ENCODE results near the gene SLC9A9. TPM values are rescaled to one million over a fixed set of nuclear protein-coding genes. Genes with fewer than 3 reads are reported as not detected.

Gene SLC9A9
- polyA plus RNA-seq, 1 experiment, result 13.4 TPM

GRCh38 chr3:143653493-143653892 is 194.8 kb downstream of the SLC9A9 start:
- no peaks in the 10 kb centered on the region for H3K27me3 ChIP-seq (ENCODE audit: control insufficient read depth, insufficient read depth, low read length)
- TF ChIP-seq CTCF (IDR thresholded peaks at IDR 0.05; ENCODE audit: low read depth, low read length), result no peak
- no peak for DNase-seq (ENCODE audit: low read depth, low spot score)
- no peak overlapping the region for H3K4me3 ChIP-seq (ENCODE audit: low read depth, low read length)
- H3K27ac ChIP-seq (ENCODE audit: low read depth, low read length), result no peak overlapping the region
- POLR2A ChIA-PET, result no interaction called here
- no peaks in the 10 kb centered on the region for H3K9me3 ChIP-seq (ENCODE audit: control insufficient read depth, insufficient read depth, low read length)
- CTCF ChIA-PET, result no interaction called here

- TF ChIP-seq CTCF (IDR thresholded peaks at IDR 0.05; ENCODE audit: low read depth, low read length), result no peak
- H3K27ac ChIP-seq (ENCODE audit: low read depth, low read length), result no peak overlapping the region
- H3K9me3 ChIP-seq (ENCODE audit: control insufficient read depth, insufficient read depth, low read length), result no peaks in the 10 kb centered on the region
- ChIA-PET POLR2A (no interaction called here), CTCF (interaction anchor here (1.8 kb wide), 1 partner anchor 22 kb away, joined by 5 read pairs; no protein-coding TSS in a partner anchor)
- DNase-seq (ENCODE audit: low read depth, low spot score), result no peak
- H3K27me3 ChIP-seq (ENCODE audit: control insufficient read depth, insufficient read depth, low read length), result no peaks in the 10 kb centered on the region
- no peak overlapping the region for H3K4me3 ChIP-seq (ENCODE audit: low read depth, low read length)
Measured at GRCh38 chr3:143652118-143652517, 196.2 kb downstream of the SLC9A9 start.

- no peaks in the 10 kb centered on the region for H3K27me3 ChIP-seq (ENCODE audit: control insufficient read depth, insufficient read depth, low read length)
- no peak for DNase-seq (ENCODE audit: low read depth, low spot score)
- CTCF ChIA-PET, result interaction anchor here (1.8 kb wide), 1 partner anchor 24 kb away, joined by 5 read pairs; no protein-coding TSS in a partner anchor
Measured at GRCh38 chr3:143650827-143651226, 197.4 kb downstream of the SLC9A9 start.

GRCh38 chr3:143650120-143650519 is 198.1 kb downstream of the SLC9A9 start:
- TF ChIP-seq CTCF (IDR thresholded peaks at IDR 0.05; ENCODE audit: low read depth, low read length), result no peak
- Histone ChIP-seq H3K4me3 (ENCODE audit: low read depth, low read length) (no peak overlapping the region), H3K27me3 (ENCODE audit: control insufficient read depth, insufficient read depth, low read length) (no peaks in the 10 kb centered on the region), H3K27ac (ENCODE audit: low read depth, low read length) (no peak overlapping the region), H3K9me3 (ENCODE audit: control insufficient read depth, insufficient read depth, low read length) (no peaks in the 10 kb centered on the region)
- DNase-seq (ENCODE audit: low read depth, low spot score), result no peak
- POLR2A ChIA-PET, result no interaction called here
- CTCF ChIA-PET, result no interaction called here

More at GRCh38 chr3:143650827-143651226, 197.4 kb downstream of the SLC9A9 start:
- TF ChIP-seq CTCF (IDR thresholded peaks at IDR 0.05; ENCODE audit: low read depth, low read length), result no peak
- no peak overlapping the region for H3K27ac ChIP-seq (ENCODE audit: low read depth, low read length)
- no peaks in the 10 kb centered on the region for H3K9me3 ChIP-seq (ENCODE audit: control insufficient read depth, insufficient read depth, low read length)
- no peak overlapping the region for H3K4me3 ChIP-seq (ENCODE audit: low read depth, low read length)
- POLR2A ChIA-PET, result no interaction called here

- DNase-seq (ENCODE audit: low read depth, low spot score), result no peak
- TF ChIP-seq CTCF (IDR thresholded peaks at IDR 0.05; ENCODE audit: low read depth, low read length), result no peak
- no peak overlapping the region for H3K27ac ChIP-seq (ENCODE audit: low read depth, low read length)
- POLR2A ChIA-PET, result no interaction called here
- CTCF ChIA-PET, result no interaction called here
- H3K27me3 ChIP-seq (ENCODE audit: control insufficient read depth, insufficient read depth, low read length), result no peaks in the 10 kb centered on the region
- H3K9me3 ChIP-seq (ENCODE audit: control insufficient read depth, insufficient read depth, low read length), result no peaks in the 10 kb centered on the region
- H3K4me3 ChIP-seq (ENCODE audit: low read depth, low read length), result no peak overlapping the region
Measured at GRCh38 chr3:143648708-143649107, 199.6 kb downstream of the SLC9A9 start.

Data from AG04450 (cell line).